Measurements from ENCODE around the gene OLA1. TPM values are rescaled to one million over a fixed set of nuclear protein-coding genes. Genes with fewer than 3 reads are reported as not detected.

Gene OLA1
- total RNA-seq, 1 experiment from 2014 or later: 109 TPM

DNA sequence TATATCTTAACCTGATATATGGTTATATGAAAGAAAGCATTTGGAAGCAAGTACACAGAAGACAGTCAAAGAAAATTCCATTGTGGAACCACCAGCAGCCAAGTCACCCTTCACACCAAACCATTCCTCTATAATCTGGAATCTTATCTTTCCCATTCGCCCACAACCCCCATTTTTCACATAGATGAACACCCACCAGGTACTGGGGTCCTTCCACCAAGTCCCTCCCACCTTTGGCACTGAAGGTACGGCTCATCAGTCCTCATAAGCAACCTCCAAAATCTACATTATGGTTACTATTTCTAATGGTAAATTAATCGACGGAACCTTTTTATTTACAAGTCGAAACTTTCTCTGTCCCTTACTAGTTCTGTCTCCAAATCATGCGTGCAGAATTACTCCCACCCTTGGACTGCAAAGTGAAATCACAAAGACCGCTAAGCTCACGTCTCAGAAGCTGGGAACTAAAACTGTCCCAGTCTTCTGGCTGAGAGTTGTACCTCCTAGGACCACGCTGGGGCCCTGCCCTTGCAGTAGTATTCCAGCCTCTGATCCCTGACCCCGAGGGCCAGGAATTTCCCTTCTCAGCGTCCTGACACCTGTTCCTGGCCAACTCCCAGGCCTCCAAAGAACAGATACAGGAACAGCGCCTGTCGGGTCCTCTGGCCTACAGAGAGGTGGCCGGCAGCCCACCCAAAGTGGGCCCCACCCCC lies 702 bp downstream of the OLA1 start (continued):
- TF ChIP-seq, protein P1, sequence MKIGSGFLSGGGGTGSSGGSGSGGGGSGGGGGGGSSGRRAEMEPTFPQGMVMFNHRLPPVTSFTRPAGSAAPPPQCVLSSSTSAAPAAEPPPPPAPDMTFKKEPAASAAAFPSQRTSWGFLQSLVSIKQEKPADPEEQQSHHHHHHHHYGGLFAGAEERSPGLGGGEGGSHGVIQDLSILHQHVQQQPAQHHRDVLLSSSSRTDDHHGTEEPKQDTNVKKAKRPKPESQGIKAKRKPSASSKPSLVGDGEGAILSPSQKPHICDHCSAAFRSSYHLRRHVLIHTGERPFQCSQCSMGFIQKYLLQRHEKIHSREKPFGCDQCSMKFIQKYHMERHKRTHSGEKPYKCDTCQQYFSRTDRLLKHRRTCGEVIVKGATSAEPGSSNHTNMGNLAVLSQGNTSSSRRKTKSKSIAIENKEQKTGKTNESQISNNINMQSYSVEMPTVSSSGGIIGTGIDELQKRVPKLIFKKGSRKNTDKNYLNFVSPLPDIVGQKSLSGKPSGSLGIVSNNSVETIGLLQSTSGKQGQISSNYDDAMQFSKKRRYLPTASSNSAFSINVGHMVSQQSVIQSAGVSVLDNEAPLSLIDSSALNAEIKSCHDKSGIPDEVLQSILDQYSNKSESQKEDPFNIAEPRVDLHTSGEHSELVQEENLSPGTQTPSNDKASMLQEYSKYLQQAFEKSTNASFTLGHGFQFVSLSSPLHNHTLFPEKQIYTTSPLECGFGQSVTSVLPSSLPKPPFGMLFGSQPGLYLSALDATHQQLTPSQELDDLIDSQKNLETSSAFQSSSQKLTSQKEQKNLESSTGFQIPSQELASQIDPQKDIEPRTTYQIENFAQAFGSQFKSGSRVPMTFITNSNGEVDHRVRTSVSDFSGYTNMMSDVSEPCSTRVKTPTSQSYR (CRISPR knock-in tag; IDR thresholded peaks at IDR 0.05): no peak
- TF ChIP-seq, protein P2, sequence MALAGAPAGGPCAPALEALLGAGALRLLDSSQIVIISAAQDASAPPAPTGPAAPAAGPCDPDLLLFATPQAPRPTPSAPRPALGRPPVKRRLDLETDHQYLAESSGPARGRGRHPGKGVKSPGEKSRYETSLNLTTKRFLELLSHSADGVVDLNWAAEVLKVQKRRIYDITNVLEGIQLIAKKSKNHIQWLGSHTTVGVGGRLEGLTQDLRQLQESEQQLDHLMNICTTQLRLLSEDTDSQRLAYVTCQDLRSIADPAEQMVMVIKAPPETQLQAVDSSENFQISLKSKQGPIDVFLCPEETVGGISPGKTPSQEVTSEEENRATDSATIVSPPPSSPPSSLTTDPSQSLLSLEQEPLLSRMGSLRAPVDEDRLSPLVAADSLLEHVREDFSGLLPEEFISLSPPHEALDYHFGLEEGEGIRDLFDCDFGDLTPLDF (CRISPR knock-in tag; IDR thresholded peaks at IDR 0.05): no peak
- no peak for TF ChIP-seq ETV6 (CRISPR knock-in tag; IDR thresholded peaks at IDR 0.05)

DNA sequence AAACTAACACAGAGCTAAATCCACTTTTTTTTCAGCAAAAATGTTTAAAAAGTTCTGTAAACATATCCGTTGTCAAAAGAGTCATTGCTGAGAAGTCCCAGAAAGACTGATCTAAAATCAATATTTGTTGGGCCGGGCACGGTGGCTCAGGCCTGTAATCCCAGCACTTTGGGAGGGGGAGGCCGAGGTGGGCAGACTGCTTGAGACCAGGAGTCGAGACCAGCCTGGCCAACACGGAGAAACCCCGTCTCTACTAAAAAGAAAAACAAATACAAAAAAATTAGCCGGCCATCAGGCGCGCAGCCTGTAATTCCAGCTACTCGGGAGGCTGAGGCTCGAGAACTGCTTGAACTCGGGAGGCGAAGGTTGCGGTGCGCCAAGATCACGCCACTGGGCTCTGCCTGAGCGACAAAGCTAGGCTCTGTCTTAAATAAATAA lies 1.4 kb downstream of the OLA1 start:
- POLR2A ChIA-PET: no interaction called here
- Mint-ChIP-seq H3K27me3 (ENCODE audit: low read depth) (peaks cover 17% of the 10 kb centered on the region), H3K27ac (no peak overlapping the region), H3K9me3 (no peaks in the 10 kb centered on the region), H3K4me3 (peak overlapping the region; percentile 76), H3K4me1 (peaks cover 25% of the 10 kb centered on the region), H3K36me3 (peaks cover 22% of the 10 kb centered on the region)
- DNase-seq (ENCODE audit: low spot score): no peak
- CTCF ChIA-PET: interaction anchor here (0.9 kb wide), 1 partner anchor 94 kb away, joined by 3 read pairs; no protein-coding TSS in a partner anchor
- ATAC-seq: no peak
- TF ChIP-seq, protein P3, sequence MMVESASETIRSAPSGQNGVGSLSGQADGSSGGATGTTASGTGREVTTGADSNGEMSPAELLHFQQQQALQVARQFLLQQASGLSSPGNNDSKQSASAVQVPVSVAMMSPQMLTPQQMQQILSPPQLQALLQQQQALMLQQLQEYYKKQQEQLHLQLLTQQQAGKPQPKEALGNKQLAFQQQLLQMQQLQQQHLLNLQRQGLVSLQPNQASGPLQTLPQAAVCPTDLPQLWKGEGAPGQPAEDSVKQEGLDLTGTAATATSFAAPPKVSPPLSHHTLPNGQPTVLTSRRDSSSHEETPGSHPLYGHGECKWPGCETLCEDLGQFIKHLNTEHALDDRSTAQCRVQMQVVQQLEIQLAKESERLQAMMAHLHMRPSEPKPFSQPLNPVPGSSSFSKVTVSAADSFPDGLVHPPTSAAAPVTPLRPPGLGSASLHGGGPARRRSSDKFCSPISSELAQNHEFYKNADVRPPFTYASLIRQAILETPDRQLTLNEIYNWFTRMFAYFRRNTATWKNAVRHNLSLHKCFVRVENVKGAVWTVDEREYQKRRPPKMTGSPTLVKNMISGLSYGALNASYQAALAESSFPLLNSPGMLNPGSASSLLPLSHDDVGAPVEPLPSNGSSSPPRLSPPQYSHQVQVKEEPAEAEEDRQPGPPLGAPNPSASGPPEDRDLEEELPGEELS (CRISPR knock-in tag; IDR thresholded peaks at IDR 0.05): no peak
- TF ChIP-seq ZBTB21 (CRISPR knock-in tag; IDR thresholded peaks at IDR 0.05; ENCODE audit: borderline replicate concordance): no peak
- TF ChIP-seq GABPB1 (CRISPR knock-in tag; IDR thresholded peaks at IDR 0.05): no peak
- TF ChIP-seq, protein P4, sequence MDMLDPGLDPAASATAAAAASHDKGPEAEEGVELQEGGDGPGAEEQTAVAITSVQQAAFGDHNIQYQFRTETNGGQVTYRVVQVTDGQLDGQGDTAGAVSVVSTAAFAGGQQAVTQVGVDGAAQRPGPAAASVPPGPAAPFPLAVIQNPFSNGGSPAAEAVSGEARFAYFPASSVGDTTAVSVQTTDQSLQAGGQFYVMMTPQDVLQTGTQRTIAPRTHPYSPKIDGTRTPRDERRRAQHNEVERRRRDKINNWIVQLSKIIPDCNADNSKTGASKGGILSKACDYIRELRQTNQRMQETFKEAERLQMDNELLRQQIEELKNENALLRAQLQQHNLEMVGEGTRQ (CRISPR knock-in tag; IDR thresholded peaks at IDR 0.05): no peak
- no peak for TF ChIP-seq NR2C2 (CRISPR knock-in tag; IDR thresholded peaks at IDR 0.05)
- TF ChIP-seq OVOL2 (CRISPR knock-in tag; IDR thresholded peaks at IDR 0.05; ENCODE audit: borderline replicate concordance): no peak
- TF ChIP-seq ZNF317 (CRISPR knock-in tag; IDR thresholded peaks at IDR 0.05; ENCODE audit: borderline replicate concordance, low read depth): no peak
- TF ChIP-seq, protein P5, sequence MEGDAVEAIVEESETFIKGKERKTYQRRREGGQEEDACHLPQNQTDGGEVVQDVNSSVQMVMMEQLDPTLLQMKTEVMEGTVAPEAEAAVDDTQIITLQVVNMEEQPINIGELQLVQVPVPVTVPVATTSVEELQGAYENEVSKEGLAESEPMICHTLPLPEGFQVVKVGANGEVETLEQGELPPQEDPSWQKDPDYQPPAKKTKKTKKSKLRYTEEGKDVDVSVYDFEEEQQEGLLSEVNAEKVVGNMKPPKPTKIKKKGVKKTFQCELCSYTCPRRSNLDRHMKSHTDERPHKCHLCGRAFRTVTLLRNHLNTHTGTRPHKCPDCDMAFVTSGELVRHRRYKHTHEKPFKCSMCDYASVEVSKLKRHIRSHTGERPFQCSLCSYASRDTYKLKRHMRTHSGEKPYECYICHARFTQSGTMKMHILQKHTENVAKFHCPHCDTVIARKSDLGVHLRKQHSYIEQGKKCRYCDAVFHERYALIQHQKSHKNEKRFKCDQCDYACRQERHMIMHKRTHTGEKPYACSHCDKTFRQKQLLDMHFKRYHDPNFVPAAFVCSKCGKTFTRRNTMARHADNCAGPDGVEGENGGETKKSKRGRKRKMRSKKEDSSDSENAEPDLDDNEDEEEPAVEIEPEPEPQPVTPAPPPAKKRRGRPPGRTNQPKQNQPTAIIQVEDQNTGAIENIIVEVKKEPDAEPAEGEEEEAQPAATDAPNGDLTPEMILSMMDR (IDR thresholded peaks at IDR 0.05): no peak
- no peak for TF ChIP-seq CREB1 (CRISPR knock-in tag; IDR thresholded peaks at IDR 0.05)
- TF ChIP-seq, protein P6, sequence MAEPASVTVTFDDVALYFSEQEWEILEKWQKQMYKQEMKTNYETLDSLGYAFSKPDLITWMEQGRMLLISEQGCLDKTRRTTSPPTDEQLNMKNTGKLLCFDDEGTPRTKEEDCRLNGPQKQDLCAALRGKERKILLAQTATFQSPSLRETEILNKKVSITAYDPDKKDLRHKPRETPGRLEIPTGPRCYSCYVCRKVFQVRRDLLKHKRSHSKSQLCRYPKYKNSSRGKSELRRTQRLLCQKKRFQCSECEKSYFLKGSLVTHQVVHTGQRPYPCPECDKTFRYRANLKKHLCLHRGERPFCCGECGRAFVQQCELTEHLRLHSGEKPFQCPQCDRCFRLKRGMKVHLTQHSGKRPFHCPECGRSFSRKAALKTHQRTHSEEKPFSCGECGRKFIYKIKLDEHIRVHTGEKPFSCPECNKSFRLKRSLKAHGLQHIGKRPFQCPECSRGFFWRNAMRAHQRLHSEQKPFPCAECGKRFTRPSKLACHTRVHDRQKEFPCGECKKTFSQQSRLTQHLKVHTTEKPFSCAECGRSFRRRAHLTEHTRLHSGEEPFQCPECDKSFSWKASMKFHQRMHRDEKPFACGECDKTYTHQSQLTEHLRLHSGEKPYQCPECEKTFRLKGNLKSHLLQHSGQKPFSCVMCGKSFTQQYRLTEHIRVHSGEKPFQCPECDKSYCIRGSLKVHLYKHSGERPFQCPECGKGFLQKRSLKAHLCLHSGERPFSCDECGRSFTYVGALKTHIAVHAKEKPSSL (CRISPR knock-in tag; conservative IDR thresholded peaks at IDR 0.05): no peak
- TF ChIP-seq CREM (CRISPR knock-in tag; IDR thresholded peaks at IDR 0.05): no peak
- TF ChIP-seq FOXJ3 (CRISPR knock-in tag; IDR thresholded peaks at IDR 0.05; ENCODE audit: borderline replicate concordance): no peak
- TF ChIP-seq, protein P7, sequence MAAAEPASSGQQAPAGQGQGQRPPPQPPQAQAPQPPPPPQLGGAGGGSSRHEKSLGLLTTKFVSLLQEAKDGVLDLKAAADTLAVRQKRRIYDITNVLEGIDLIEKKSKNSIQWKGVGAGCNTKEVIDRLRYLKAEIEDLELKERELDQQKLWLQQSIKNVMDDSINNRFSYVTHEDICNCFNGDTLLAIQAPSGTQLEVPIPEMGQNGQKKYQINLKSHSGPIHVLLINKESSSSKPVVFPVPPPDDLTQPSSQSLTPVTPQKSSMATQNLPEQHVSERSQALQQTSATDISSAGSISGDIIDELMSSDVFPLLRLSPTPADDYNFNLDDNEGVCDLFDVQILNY (CRISPR knock-in tag; IDR thresholded peaks at IDR 0.05): no peak
- TF ChIP-seq, protein P8, sequence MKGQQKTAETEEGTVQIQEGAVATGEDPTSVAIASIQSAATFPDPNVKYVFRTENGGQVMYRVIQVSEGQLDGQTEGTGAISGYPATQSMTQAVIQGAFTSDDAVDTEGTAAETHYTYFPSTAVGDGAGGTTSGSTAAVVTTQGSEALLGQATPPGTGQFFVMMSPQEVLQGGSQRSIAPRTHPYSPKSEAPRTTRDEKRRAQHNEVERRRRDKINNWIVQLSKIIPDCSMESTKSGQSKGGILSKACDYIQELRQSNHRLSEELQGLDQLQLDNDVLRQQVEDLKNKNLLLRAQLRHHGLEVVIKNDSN (CRISPR knock-in tag; IDR thresholded peaks at IDR 0.05): no peak
- no peak for TF ChIP-seq MYBL2 (CRISPR knock-in tag; IDR thresholded peaks at IDR 0.05)
- TF ChIP-seq NFE2L1 (CRISPR knock-in tag; IDR thresholded peaks at IDR 0.05): no peak
- TF ChIP-seq, protein P2 (CRISPR knock-in tag; IDR thresholded peaks at IDR 0.05): no peak
- no peak for TF ChIP-seq SOX15 (CRISPR knock-in tag; IDR thresholded peaks at IDR 0.05)
- TF ChIP-seq TEAD4 (CRISPR knock-in tag; IDR thresholded peaks at IDR 0.05): no peak

Data from WTC11 (cell line).